ENCODE measurements around the gene TFPT.
"Not testable (repeated sequence)": the region's sequence is repeated elsewhere in the genome, so short reads cannot be mapped to it uniquely, and the experiment has no call there.

The TFPT gene

GRCh38 chr19:54114340-54115108 is 933 bp downstream of the TFPT start:
- no peak for DNase-seq

GRCh38 chr19:54109651-54110050 is 5.8 kb downstream of the TFPT start:
- no peak for DNase-seq

- DNase-seq, result no peak
Observed at GRCh38 chr19:54108496-54108895, 7.0 kb downstream of the TFPT start.

- DNase-seq, result no peak
Observed at GRCh38 chr19:54107876-54108490, 7.5 kb downstream of the TFPT start.

- no peak for DNase-seq
Observed at GRCh38 chr19:54106716-54107115, 8.7 kb downstream of the TFPT start.

- no peak for DNase-seq
Observed at GRCh38 chr19:54105796-54106195, 9.7 kb downstream of the TFPT start.

- DNase-seq, result no peak
Observed at GRCh38 chr19:54104998-54105715, 10.3 kb downstream of the TFPT start.

GRCh38 chr19:54102421-54103169 is 12.9 kb downstream of the TFPT start, which contains the start of gene NDUFA3:
TSS of gene NDUFA3 (plus strand) at chr19:54102855. CDS start at chr19:54102879, 24 bp downstream.
- peak; percentile 99 for DNase-seq

- no peak for DNase-seq
Observed at GRCh38 chr19:54100561-54100960, 14.9 kb downstream of the TFPT start, which contains the start of gene OSCAR. TSS of gene OSCAR (minus strand) at chr19:54100803. CDS start at chr19:54100792, 11 bp downstream.

GRCh38 chr19:54099903-54100255 is 15.6 kb downstream of the TFPT start:
- DNase-seq, result not testable (repeated sequence)

GRCh38 chr19:54099190-54099902 is 16.1 kb downstream of the TFPT start:
- DNase-seq, result no peak

GRCh38 chr19:54096617-54097106 is 18.8 kb downstream of the TFPT start:
- peak; percentile 59 for DNase-seq

GRCh38 chr19:54095859-54096616 is 19.4 kb downstream of the TFPT start:
- peak; percentile 29 for DNase-seq

- DNase-seq, result no peak
Observed at GRCh38 chr19:54095136-54095858, 20.2 kb downstream of the TFPT start.

GRCh38 chr19:54094426-54095000 is 20.9 kb downstream of the TFPT start:
- no peak for DNase-seq

GRCh38 chr19:54084410-54084809 is 31.0 kb downstream of the TFPT start:
- no peak for DNase-seq

GRCh38 chr19:54081032-54081431 is 34.4 kb downstream of the TFPT start, which contains the start of gene TARM1:
TSS of gene TARM1 (minus strand) at chr19:54081365. CDS start at chr19:54081340, 25 bp downstream.
- no peak for DNase-seq

- no peak for DNase-seq
Observed at GRCh38 chr19:54077334-54077733, 38.1 kb downstream of the TFPT start.

- DNase-seq, result no peak
Observed at GRCh38 chr19:54074851-54075250, 40.6 kb downstream of the TFPT start.

GRCh38 chr19:54073829-54074228 is 41.6 kb downstream of the TFPT start:
- no peak for DNase-seq
